Measurements from ENCODE around the gene S100A4.
"Not testable (repeated sequence)": the region's sequence is repeated elsewhere in the genome, so short reads cannot be mapped to it uniquely, and the experiment has no call there.

The S100A4 gene

GRCh38 chr1:153567621-153568366 is 22.2 kb upstream of the S100A4 start:
- DNase-seq (ENCODE audit: low spot score): no peak

- no peak for DNase-seq (ENCODE audit: low spot score)
Observed at GRCh38 chr1:153566414-153567371, 21.1 kb upstream of the S100A4 start.

- no peak for DNase-seq (ENCODE audit: low spot score)
Observed at GRCh38 chr1:153565529-153566374, 20.1 kb upstream of the S100A4 start, which contains the start of gene S100A2. Gene S100A2, minus strand, starts transcription at chr1:153565844. Its CDS starts 1,967 bp downstream, at chr1:153563877.

GRCh38 chr1:153563991-153564390 is 18.4 kb upstream of the S100A4 start:
- no peak for DNase-seq (ENCODE audit: low spot score)

- DNase-seq (ENCODE audit: low spot score): no peak
Observed at GRCh38 chr1:153563483-153563901, 17.9 kb upstream of the S100A4 start.

- not testable (repeated sequence) for DNase-seq (ENCODE audit: low spot score)
Observed at GRCh38 chr1:153562021-153562420, 16.4 kb upstream of the S100A4 start.

- no peak for DNase-seq (ENCODE audit: low spot score)
Observed at GRCh38 chr1:153561466-153561985, 15.9 kb upstream of the S100A4 start.

GRCh38 chr1:153560771-153561465 is 15.3 kb upstream of the S100A4 start:
- DNase-seq (ENCODE audit: low spot score): no peak

- DNase-seq (ENCODE audit: low spot score): no peak
Observed at GRCh38 chr1:153560241-153560640, 14.6 kb upstream of the S100A4 start.

GRCh38 chr1:153557877-153558276 is 12.3 kb upstream of the S100A4 start:
- no peak for DNase-seq (ENCODE audit: low spot score)

- DNase-seq (ENCODE audit: low spot score): no peak
Observed at GRCh38 chr1:153556348-153556747, 10.7 kb upstream of the S100A4 start.

- DNase-seq (ENCODE audit: low spot score): no peak
Observed at GRCh38 chr1:153553830-153554541, 8.4 kb upstream of the S100A4 start.

GRCh38 chr1:153553096-153553495 is 7.5 kb upstream of the S100A4 start:
- no peak for DNase-seq (ENCODE audit: low spot score)

GRCh38 chr1:153552335-153552734 is 6.7 kb upstream of the S100A4 start:
- no peak for DNase-seq (ENCODE audit: low spot score)

GRCh38 chr1:153550827-153551500 is 5.4 kb upstream of the S100A4 start:
- no peak for DNase-seq (ENCODE audit: low spot score)

GRCh38 chr1:153550398-153550758 is 4.8 kb upstream of the S100A4 start:
- DNase-seq (ENCODE audit: low spot score): no peak

GRCh38 chr1:153549741-153550397 is 4.3 kb upstream of the S100A4 start:
- DNase-seq (ENCODE audit: low spot score): no peak

GRCh38 chr1:153548722-153549688 is 3.4 kb upstream of the S100A4 start, which contains the start of gene S100A3:
Gene S100A3, minus strand, starts transcription at chr1:153549258. Its CDS starts 773 bp downstream, at chr1:153548485.
- DNase-seq (ENCODE audit: low spot score): no peak
